ENCODE data around the gene APOBEC3B.
"Not testable (repeated sequence)": the region's sequence is repeated elsewhere in the genome, so short reads cannot be mapped to it uniquely, and the experiment has no call there.

APOBEC3B gene

DNA sequence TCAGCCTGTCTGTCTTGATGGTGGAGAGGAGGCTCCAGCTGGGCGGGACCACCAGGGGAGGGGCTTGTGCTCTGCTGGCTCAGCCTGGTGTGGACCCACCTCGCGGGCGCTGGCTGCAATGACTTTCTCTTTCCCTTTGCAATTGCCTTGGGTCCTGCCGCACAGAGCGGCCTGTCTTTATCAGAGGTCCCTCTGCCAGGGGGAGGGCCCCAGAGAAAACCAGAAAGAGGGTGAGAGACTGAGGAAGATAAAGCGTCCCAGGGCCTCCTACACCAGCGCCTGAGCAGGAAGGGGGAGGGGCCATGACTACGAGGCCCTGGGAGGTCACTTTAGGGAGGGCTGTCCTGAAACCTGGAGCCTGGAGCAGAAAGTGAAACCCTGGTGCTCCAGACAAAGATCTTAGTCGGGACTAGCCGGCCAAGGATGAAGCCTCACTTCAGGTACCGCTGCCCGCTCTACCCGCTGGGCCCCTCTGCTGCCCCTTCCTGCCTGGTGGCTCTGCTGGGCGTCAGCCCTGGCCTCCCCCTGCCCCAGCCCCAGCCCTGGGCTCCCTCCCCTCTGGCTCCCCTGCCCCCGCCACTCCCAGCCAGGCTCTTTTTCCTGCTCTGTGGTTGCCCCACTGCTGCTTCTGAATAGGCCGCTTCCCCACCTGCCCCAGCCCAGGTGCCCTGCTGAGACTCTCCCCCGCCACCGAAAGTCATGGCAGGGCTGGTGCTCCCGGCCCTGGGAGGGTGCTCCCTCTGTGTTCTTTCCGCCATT is 58.6 kb downstream of the APOBEC3B start, which contains the start of gene APOBEC3F:
TSS of gene APOBEC3F (plus strand) at position 327 of the 759 bp plus-strand sequence. CDS start at position 424, 97 bp downstream.
- not testable (repeated sequence) for H3K4me1 ChIP-seq (ENCODE audit: insufficient read depth, low read length, severe bottlenecking); H3K9me3 ChIP-seq (ENCODE audit: low read length); H3K27me3 ChIP-seq (ENCODE audit: insufficient read depth, low read length); H3K79me2 ChIP-seq (ENCODE audit: insufficient read depth, low read length); H3K4me3 ChIP-seq (ENCODE audit: low read depth, low read length, poor library complexity, severe bottlenecking); H3F3A ChIP-seq (ENCODE audit: insufficient read depth, low read length); H3K4me2 ChIP-seq (ENCODE audit: low read length); H2AFZ ChIP-seq (ENCODE audit: low read length); H3K36me3 ChIP-seq (ENCODE audit: insufficient read depth, low read length); H4K20me1 ChIP-seq (ENCODE audit: insufficient read depth, low read length); H3K27ac ChIP-seq (ENCODE audit: low read depth, low read length, poor library complexity, severe bottlenecking); H3K9ac ChIP-seq (ENCODE audit: low read length); H3K9me2 ChIP-seq (ENCODE audit: low read depth, low read length)

DNA sequence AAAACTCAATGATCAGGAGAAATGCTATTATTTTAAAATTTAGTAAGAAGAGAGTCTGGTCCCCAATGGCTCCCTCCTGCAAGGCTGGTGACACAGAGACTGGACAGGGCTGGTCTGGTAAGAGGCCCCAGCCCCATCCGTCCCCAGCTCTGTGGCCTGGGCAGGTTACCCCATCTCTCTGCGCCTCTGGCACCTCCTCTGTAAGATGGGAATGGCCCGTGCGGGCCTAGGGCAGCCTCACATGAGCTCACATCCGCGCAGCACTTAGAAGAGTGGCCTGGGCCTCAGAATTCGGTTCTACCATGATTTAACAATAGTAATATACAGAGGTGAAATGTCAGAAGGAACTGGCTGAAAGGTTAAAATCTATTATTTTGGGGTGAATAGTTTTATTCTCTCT is 59.8 kb downstream of the APOBEC3B start:
- Histone ChIP-seq H3K36me3 (ENCODE audit: insufficient read depth, low read length) (no peaks in the 10 kb centered on the region), H3K4me1 (ENCODE audit: insufficient read depth, low read length, severe bottlenecking) (no peaks in the 10 kb centered on the region), H3K4me3 (ENCODE audit: low read depth, low read length, poor library complexity, severe bottlenecking) (no peak overlapping the region), H3K27ac (ENCODE audit: low read depth, low read length, poor library complexity, severe bottlenecking) (no peak overlapping the region), H3K9me2 (ENCODE audit: low read depth, low read length) (no peaks in the 10 kb centered on the region), H3K9ac (ENCODE audit: low read length) (no peak overlapping the region), H3K27me3 (ENCODE audit: insufficient read depth, low read length) (no peaks in the 10 kb centered on the region; the same call in 1 of the 2 replicates), H3F3A (ENCODE audit: insufficient read depth, low read length) (no peaks in the 10 kb centered on the region), H3K79me2 (ENCODE audit: insufficient read depth, low read length) (no peaks in the 10 kb centered on the region), H3K9me3 (ENCODE audit: low read length) (no peaks in the 10 kb centered on the region), H4K20me1 (ENCODE audit: insufficient read depth, low read length) (no peaks in the 10 kb centered on the region), H2AFZ (ENCODE audit: low read length) (no peak overlapping the region), H3K4me2 (ENCODE audit: low read length) (no peak overlapping the region)
- TF ChIP-seq, protein P1, sequence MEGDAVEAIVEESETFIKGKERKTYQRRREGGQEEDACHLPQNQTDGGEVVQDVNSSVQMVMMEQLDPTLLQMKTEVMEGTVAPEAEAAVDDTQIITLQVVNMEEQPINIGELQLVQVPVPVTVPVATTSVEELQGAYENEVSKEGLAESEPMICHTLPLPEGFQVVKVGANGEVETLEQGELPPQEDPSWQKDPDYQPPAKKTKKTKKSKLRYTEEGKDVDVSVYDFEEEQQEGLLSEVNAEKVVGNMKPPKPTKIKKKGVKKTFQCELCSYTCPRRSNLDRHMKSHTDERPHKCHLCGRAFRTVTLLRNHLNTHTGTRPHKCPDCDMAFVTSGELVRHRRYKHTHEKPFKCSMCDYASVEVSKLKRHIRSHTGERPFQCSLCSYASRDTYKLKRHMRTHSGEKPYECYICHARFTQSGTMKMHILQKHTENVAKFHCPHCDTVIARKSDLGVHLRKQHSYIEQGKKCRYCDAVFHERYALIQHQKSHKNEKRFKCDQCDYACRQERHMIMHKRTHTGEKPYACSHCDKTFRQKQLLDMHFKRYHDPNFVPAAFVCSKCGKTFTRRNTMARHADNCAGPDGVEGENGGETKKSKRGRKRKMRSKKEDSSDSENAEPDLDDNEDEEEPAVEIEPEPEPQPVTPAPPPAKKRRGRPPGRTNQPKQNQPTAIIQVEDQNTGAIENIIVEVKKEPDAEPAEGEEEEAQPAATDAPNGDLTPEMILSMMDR (IDR thresholded peaks at IDR 0.05; ENCODE audit: low read length) = no peak

Measured in OCI-LY1 (cell line).